ENCODE data around the gene THEM5. TPM values are rescaled to one million over a fixed set of nuclear protein-coding genes. Genes with fewer than 3 reads are reported as not detected.

The THEM5 gene
- total RNA-seq, 6 experiments from 2014 or later, result not detected

DNA sequence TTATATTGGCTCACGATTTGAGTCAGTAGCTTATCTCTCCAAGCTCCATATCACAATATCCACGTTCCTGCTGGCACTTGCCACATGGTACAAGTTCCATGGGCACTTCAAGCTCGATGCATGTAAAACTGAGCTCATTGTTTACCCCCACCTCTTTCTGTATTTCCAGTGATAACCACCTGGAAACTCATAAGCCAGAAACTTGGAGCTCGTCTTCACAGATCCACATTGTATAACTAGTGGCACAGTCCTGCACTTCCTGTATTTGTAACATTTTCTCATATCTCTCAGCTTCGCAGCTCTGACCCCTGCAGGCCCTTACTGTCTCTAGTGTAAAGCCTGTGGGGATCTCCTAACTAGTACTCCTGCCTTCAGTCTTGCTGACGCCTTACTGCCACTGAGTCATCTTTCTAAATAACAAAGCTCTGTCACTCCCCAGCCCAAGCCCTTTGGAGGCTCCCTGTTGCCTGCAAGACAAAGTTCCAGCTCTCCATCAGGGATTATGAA lies 7.4 kb downstream of the THEM5 start:
- TF ChIP-seq POLR2A (IDR thresholded peaks at IDR 0.05), result no peak
- TF ChIP-seq, protein P1, sequence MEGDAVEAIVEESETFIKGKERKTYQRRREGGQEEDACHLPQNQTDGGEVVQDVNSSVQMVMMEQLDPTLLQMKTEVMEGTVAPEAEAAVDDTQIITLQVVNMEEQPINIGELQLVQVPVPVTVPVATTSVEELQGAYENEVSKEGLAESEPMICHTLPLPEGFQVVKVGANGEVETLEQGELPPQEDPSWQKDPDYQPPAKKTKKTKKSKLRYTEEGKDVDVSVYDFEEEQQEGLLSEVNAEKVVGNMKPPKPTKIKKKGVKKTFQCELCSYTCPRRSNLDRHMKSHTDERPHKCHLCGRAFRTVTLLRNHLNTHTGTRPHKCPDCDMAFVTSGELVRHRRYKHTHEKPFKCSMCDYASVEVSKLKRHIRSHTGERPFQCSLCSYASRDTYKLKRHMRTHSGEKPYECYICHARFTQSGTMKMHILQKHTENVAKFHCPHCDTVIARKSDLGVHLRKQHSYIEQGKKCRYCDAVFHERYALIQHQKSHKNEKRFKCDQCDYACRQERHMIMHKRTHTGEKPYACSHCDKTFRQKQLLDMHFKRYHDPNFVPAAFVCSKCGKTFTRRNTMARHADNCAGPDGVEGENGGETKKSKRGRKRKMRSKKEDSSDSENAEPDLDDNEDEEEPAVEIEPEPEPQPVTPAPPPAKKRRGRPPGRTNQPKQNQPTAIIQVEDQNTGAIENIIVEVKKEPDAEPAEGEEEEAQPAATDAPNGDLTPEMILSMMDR (IDR thresholded peaks at IDR 0.05), result no peak
- Histone ChIP-seq H3K27ac (no peak overlapping the region), H3K36me3 (no peaks in the 10 kb centered on the region), H3K27me3 (no peaks in the 10 kb centered on the region), H3K4me3 (no peak overlapping the region), H3K4me1 (no peaks in the 10 kb centered on the region), H3K9me3 (no peaks in the 10 kb centered on the region)
- intact Hi-C loops (cut with DNase I), result loop anchor here in 1 of 2 donors (10.0 kb wide), 1 partner anchor 261 kb away; no protein-coding TSS in a partner anchor
- ATAC-seq (peak in 1 of 4 donors; percentile 15), DNase-seq (peak in 1 of 3 donors; percentile 6)
- WGBS (ENCODE audit: insufficient coverage, low coverage, low lambda C conversion rate, missing lambda C conversion rate), result 53% methylated on average over 5 of the region's 6 CpGs

DNA sequence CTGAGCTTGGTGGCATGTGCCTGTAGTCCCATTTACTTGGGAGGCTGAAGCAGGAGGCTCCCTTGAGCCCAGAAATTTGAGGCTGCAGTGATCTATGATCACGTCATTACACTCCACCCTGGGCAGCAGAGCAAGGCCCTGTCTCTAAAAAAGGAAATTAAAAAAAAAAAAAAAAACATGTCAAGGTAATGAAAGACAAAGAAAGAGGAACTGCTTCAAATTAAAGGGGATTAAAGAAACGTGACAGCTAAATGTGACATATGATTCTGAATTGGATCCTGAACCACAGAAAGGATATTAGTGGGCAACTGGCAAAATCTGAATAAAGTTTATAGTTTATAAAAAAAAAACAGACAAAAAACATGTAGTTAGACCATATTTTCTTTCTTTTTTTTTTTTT lies 10.1 kb downstream of the THEM5 start:
- H3K9me3 ChIP-seq, result no peaks in the 10 kb centered on the region
- DNase-seq (no peak), ATAC-seq (no peak)
- intact Hi-C loops (cut with DNase I), result loop anchor here in 1 of 2 donors (10.0 kb wide), 1 partner anchor 259 kb away; no protein-coding TSS in a partner anchor
- TF ChIP-seq POLR2A (IDR thresholded peaks at IDR 0.05), result no peak
- TF ChIP-seq, protein P1 (IDR thresholded peaks at IDR 0.05), result no peak
- WGBS (ENCODE audit: insufficient coverage, low coverage, low lambda C conversion rate, missing lambda C conversion rate), result 59% methylated on average over 2 of the region's 2 CpGs
- no peak overlapping the region for H3K4me3 ChIP-seq
- no peaks in the 10 kb centered on the region for H3K36me3 ChIP-seq
- no peaks in the 10 kb centered on the region for H3K27me3 ChIP-seq
- peaks cover 0 to 16% (median 3%) of the 10 kb centered on the region in 4 donors for H3K4me1 ChIP-seq
- H3K27ac ChIP-seq, result no peak overlapping the region

DNA sequence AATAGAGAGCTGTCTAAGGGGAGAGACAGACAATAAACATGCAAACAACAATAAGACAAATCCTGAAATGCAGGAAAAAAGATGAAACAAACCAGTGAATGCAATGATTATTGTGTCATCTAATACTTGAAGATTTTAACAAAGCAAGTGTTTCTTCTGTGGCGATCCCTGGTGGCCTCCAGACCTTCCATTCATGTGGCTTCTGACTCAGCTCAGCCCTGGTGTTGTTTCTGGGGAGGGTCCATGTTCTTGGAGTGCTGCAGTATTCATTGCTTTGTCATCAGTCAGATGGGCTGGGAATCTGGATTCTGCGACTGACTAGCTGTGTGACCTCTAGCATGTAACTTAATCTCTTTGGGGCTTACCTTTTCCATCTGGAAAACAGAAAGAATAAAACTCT lies 12.4 kb downstream of the THEM5 start:
- intact Hi-C loops (cut with DNase I), result loop anchor here in 1 of 2 donors (10.0 kb wide), 1 partner anchor 256 kb away; no protein-coding TSS in a partner anchor
- no peak for TF ChIP-seq POLR2A (IDR thresholded peaks at IDR 0.05)
- TF ChIP-seq, protein P1 (IDR thresholded peaks at IDR 0.05), result no peak
- no peaks in the 10 kb centered on the region for H3K27me3 ChIP-seq
- H3K36me3 ChIP-seq, result no peaks in the 10 kb centered on the region
- DNase-seq (no peak), ATAC-seq (no peak)
- peaks cover 0 to 24% (median 4%) of the 10 kb centered on the region in 4 donors for H3K4me1 ChIP-seq
- H3K27ac ChIP-seq, result no peak overlapping the region
- H3K9me3 ChIP-seq, result no peaks in the 10 kb centered on the region
- WGBS (ENCODE audit: insufficient coverage, low coverage, low lambda C conversion rate, missing lambda C conversion rate), result 100% methylated on average over 2 of the region's 2 CpGs
- no peak overlapping the region for H3K4me3 ChIP-seq

DNA sequence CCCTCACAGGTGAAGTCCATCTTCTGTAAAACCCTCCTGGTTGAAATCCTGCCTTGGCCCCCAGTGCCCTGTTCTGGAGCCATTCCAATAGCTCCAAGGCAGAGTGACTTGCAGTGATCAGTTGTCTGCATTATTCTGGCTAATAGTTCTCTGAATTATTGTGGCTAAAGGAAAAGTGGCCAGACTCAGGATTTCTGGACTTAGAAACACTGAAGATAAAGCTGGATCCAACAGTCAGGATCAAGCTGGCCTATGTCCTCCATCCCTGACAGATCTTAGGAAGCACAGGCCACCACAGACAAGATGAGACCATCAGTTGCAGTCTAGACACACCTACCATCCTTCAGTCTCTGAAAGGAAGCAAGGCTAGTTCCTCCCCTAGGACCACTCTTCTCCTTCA lies 13.1 kb downstream of the THEM5 start:
- TF ChIP-seq, protein P1 (IDR thresholded peaks at IDR 0.05), result no peak
- no peak for TF ChIP-seq POLR2A (IDR thresholded peaks at IDR 0.05)
- no peaks in the 10 kb centered on the region for H3K9me3 ChIP-seq
- H3K27ac ChIP-seq, result no peak overlapping the region
- H3K4me1 ChIP-seq, result peaks cover 0 to 32% (median 8%) of the 10 kb centered on the region in 4 donors
- DNase-seq, result no peak
- no peaks in the 10 kb centered on the region for H3K36me3 ChIP-seq
- no peak overlapping the region for H3K4me3 ChIP-seq
- no peaks in the 10 kb centered on the region for H3K27me3 ChIP-seq
- no peak for ATAC-seq
- intact Hi-C loops (cut with DNase I), result loop anchor here in 1 of 2 donors (10.0 kb wide), 1 partner anchor 256 kb away; no protein-coding TSS in a partner anchor

Measured in right lobe of liver (tissue), 6 donors.